Activated T-helper 1 cell treated with anti-CD3 and anti-CD28 coated beads, Interleukin-12 subunit alpha, Interleukin-12 subunit beta, Interleukin-2, Interleukin-4 antibody, amounts not matched to agents 30 ng/mL and 10 ng/mL and 1 ng/mL, durations not matched to agents 14 hours and 24 hours and 36 hours (primary cell): ENCODE data around the gene PPP2R2C. TPM values are rescaled to one million over a fixed set of nuclear protein-coding genes. Genes with fewer than 3 reads are reported as not detected.

Source experiments
- DNase-seq: peaks from one replicate; pipeline ENCODE4 v3.0.0; 2021; ENCODE audit warnings: low spot score
- H3K27ac Mint-ChIP-seq: one replicate; pipeline ENCODE4 v1.8.0; 2021; ENCODE audit warnings: mild to moderate bottlenecking, mixed read lengths
- H3K27me3 Mint-ChIP-seq: one replicate; pipeline ENCODE4 v1.8.0; 2022; ENCODE audit warnings: mild to moderate bottlenecking, moderate library complexity, mixed read lengths; ENCODE audit not compliant: insufficient read depth
- H3K36me3 Mint-ChIP-seq: one replicate; pipeline ENCODE4 v1.8.0; 2021; ENCODE audit warnings: low read depth, mixed read lengths
- H3K4me1 Mint-ChIP-seq: one replicate; pipeline ENCODE4 v1.8.0; 2021; ENCODE audit warnings: low read depth, mixed read lengths
- H3K4me3 Mint-ChIP-seq: one replicate; pipeline ENCODE4 v1.8.0; 2021; ENCODE audit warnings: mild to moderate bottlenecking, moderate library complexity, mixed read lengths
- H3K9me3 Mint-ChIP-seq: one replicate; pipeline ENCODE4 v1.8.0; 2021; ENCODE audit warnings: mixed read lengths
- intact Hi-C: fragments of 100-400 bp; cut with micrococcal nuclease; formaldehyde crosslinking; loops from one replicate; pipeline ENCODE4 v1.15.1; 2024
- total RNA-seq: library from RNA; stranded (reverse); gene quantifications from 2 replicates; pipeline ENCODE4 v1.2.3, GENCODE V29; 2022

Gene PPP2R2C
- total RNA-seq, 1 donor from 2014 or later = not detected

- no peaks in the 10 kb centered on the region for H3K9me3 Mint-ChIP-seq
- DNase-seq = no peak
- intact Hi-C loops = no loop called here
Measured at GRCh38 chr4:6354119-6354518, 118.3 kb downstream of the PPP2R2C start.

GRCh38 chr4:6352031-6352692 is 120.3 kb downstream of the PPP2R2C start:
- no peaks in the 10 kb centered on the region for H3K9me3 Mint-ChIP-seq
- H3K4me1 Mint-ChIP-seq = no peaks in the 10 kb centered on the region
- intact Hi-C loops = no loop called here
- H3K4me3 Mint-ChIP-seq = no peak overlapping the region
- peaks cover 4% of the 10 kb centered on the region for H3K27me3 Mint-ChIP-seq
- no peak overlapping the region for H3K27ac Mint-ChIP-seq
- H3K36me3 Mint-ChIP-seq = no peaks in the 10 kb centered on the region
- DNase-seq = no peak

More at GRCh38 chr4:6354119-6354518, 118.3 kb downstream of the PPP2R2C start:
- Mint-ChIP-seq H3K27me3 (peaks cover 6% of the 10 kb centered on the region), H3K4me1 (no peaks in the 10 kb centered on the region), H3K36me3 (no peaks in the 10 kb centered on the region), H3K4me3 (no peak overlapping the region), H3K27ac (no peak overlapping the region)

- no peaks in the 10 kb centered on the region for H3K36me3 Mint-ChIP-seq
- H3K27ac Mint-ChIP-seq = no peak overlapping the region
- DNase-seq = no peak
- H3K27me3 Mint-ChIP-seq = peaks cover 4% of the 10 kb centered on the region
- H3K9me3 Mint-ChIP-seq = no peaks in the 10 kb centered on the region
- no peaks in the 10 kb centered on the region for H3K4me1 Mint-ChIP-seq
- H3K4me3 Mint-ChIP-seq = no peak overlapping the region
- intact Hi-C loops = no loop called here
Measured at GRCh38 chr4:6351246-6352000, 121.0 kb downstream of the PPP2R2C start.

- intact Hi-C loops = no loop called here
- H3K4me3 Mint-ChIP-seq = no peak overlapping the region
- no peaks in the 10 kb centered on the region for H3K4me1 Mint-ChIP-seq
- no peaks in the 10 kb centered on the region for H3K36me3 Mint-ChIP-seq
- H3K27ac Mint-ChIP-seq = no peak overlapping the region
- no peak for DNase-seq
- no peaks in the 10 kb centered on the region for H3K9me3 Mint-ChIP-seq
- peaks cover 7% of the 10 kb centered on the region for H3K27me3 Mint-ChIP-seq
Measured at GRCh38 chr4:6350646-6351045, 121.8 kb downstream of the PPP2R2C start.

- H3K27ac Mint-ChIP-seq = no peak overlapping the region
Measured at GRCh38 chr4:6349896-6350603, 122.4 kb downstream of the PPP2R2C start.

GRCh38 chr4:6348408-6348807 is 124.0 kb downstream of the PPP2R2C start:
- H3K9me3 Mint-ChIP-seq = no peaks in the 10 kb centered on the region
- no peak overlapping the region for H3K4me3 Mint-ChIP-seq
- H3K4me1 Mint-ChIP-seq = no peaks in the 10 kb centered on the region
- intact Hi-C loops = no loop called here
- H3K27ac Mint-ChIP-seq = no peak overlapping the region
- no peaks in the 10 kb centered on the region for H3K36me3 Mint-ChIP-seq
- no peak for DNase-seq
- H3K27me3 Mint-ChIP-seq = peaks cover 6% of the 10 kb centered on the region

More at GRCh38 chr4:6349896-6350603, 122.4 kb downstream of the PPP2R2C start:
- H3K36me3 Mint-ChIP-seq = no peaks in the 10 kb centered on the region
- no peaks in the 10 kb centered on the region for H3K9me3 Mint-ChIP-seq
- H3K4me3 Mint-ChIP-seq = no peak overlapping the region
- H3K27me3 Mint-ChIP-seq = peaks cover 4% of the 10 kb centered on the region
- intact Hi-C loops = no loop called here
- H3K4me1 Mint-ChIP-seq = no peaks in the 10 kb centered on the region
- no peak for DNase-seq

- H3K27me3 Mint-ChIP-seq = peaks cover 6% of the 10 kb centered on the region
- intact Hi-C loops = no loop called here
- no peaks in the 10 kb centered on the region for H3K4me1 Mint-ChIP-seq
- H3K4me3 Mint-ChIP-seq = no peak overlapping the region
- no peaks in the 10 kb centered on the region for H3K9me3 Mint-ChIP-seq
- no peaks in the 10 kb centered on the region for H3K36me3 Mint-ChIP-seq
- no peak overlapping the region for H3K27ac Mint-ChIP-seq
- no peak for DNase-seq
Measured at GRCh38 chr4:6347511-6348045, 124.8 kb downstream of the PPP2R2C start.

- Mint-ChIP-seq H3K36me3 (no peaks in the 10 kb centered on the region), H3K9me3 (no peaks in the 10 kb centered on the region), H3K27me3 (peaks cover 6% of the 10 kb centered on the region), H3K4me3 (no peak overlapping the region), H3K4me1 (no peaks in the 10 kb centered on the region), H3K27ac (no peak overlapping the region)
- no peak for DNase-seq
- intact Hi-C loops = no loop called here
Measured at GRCh38 chr4:6346373-6347110, 125.9 kb downstream of the PPP2R2C start.

- Mint-ChIP-seq H3K9me3 (no peaks in the 10 kb centered on the region), H3K36me3 (no peaks in the 10 kb centered on the region), H3K4me1 (no peaks in the 10 kb centered on the region), H3K4me3 (no peak overlapping the region), H3K27ac (no peak overlapping the region), H3K27me3 (peaks cover 6% of the 10 kb centered on the region)
- intact Hi-C loops = no loop called here
- no peak for DNase-seq
Measured at GRCh38 chr4:6345866-6346265, 126.5 kb downstream of the PPP2R2C start.

GRCh38 chr4:6345096-6345830 is 127.2 kb downstream of the PPP2R2C start:
- intact Hi-C loops = no loop called here
- DNase-seq = no peak

GRCh38 chr4:6343939-6344408 is 128.4 kb downstream of the PPP2R2C start:
- H3K36me3 Mint-ChIP-seq = no peaks in the 10 kb centered on the region
- no peak overlapping the region for H3K4me3 Mint-ChIP-seq
- peaks cover 4% of the 10 kb centered on the region for H3K4me1 Mint-ChIP-seq
- no peaks in the 10 kb centered on the region for H3K9me3 Mint-ChIP-seq
- no peak overlapping the region for H3K27ac Mint-ChIP-seq
- intact Hi-C loops = no loop called here
- peaks cover 16% of the 10 kb centered on the region for H3K27me3 Mint-ChIP-seq
- DNase-seq = no peak

More at GRCh38 chr4:6345096-6345830, 127.2 kb downstream of the PPP2R2C start:
- Mint-ChIP-seq H3K9me3 (no peaks in the 10 kb centered on the region), H3K27me3 (peaks cover 12% of the 10 kb centered on the region), H3K4me1 (no peaks in the 10 kb centered on the region), H3K36me3 (no peaks in the 10 kb centered on the region), H3K27ac (no peak overlapping the region), H3K4me3 (no peak overlapping the region)
